ENCODE measurements around the gene IL20RA.

DNA sequence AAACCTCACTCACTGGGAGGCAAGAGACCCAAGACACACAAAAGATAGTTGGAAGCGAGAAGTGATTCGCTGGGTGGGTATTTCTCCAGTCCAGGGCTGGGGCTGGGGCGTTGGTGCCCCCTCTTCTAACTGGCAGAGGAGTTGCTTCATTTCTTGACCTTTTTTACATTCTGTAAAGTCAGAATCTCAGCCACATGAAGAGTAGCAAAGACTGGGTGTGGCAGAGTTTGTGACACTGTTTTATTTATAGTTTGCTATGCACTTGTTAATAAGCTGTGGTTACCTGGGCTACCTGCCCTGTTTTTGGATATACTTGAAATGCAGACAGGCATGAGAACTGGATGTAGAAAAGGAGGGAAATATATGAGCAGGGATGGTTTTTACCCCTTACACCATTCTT is 42.3 kb downstream of the IL20RA start:
- TF ChIP-seq CTCF (IDR thresholded peaks at IDR 0.05; ENCODE audit: low read length) = no peak
- TF ChIP-seq EZH2 (optimal IDR thresholded peaks at IDR 0.05; ENCODE audit: low read depth, low read length) = no peak
- no peak for TF ChIP-seq EZH2phosphoT487 (IDR thresholded peaks at IDR 0.05; ENCODE audit: low read length)

Data from MM.1S (cell line).